ENCODE results near the gene TRAPPC2.

DNA sequence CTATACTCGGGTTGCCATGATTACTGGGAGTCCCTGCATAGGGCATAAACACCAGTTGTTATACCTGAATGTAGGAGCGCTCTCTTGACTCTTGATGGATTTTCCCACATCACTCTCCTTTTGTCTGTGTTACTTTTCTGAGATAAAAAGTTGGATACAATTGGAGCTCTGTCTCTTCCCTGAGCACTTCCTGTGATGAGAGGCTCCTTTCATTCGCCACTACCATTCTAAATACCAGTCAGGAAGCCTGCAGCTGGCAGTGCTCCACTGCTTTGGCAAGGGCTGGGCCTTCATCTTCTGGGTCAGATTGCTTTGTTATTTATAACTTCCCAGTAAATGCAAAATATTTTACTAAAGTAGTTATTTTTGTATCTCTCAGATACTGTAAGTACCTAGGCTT, 67.6 kb downstream of the TRAPPC2 start:
- TF ChIP-seq, protein P1, sequence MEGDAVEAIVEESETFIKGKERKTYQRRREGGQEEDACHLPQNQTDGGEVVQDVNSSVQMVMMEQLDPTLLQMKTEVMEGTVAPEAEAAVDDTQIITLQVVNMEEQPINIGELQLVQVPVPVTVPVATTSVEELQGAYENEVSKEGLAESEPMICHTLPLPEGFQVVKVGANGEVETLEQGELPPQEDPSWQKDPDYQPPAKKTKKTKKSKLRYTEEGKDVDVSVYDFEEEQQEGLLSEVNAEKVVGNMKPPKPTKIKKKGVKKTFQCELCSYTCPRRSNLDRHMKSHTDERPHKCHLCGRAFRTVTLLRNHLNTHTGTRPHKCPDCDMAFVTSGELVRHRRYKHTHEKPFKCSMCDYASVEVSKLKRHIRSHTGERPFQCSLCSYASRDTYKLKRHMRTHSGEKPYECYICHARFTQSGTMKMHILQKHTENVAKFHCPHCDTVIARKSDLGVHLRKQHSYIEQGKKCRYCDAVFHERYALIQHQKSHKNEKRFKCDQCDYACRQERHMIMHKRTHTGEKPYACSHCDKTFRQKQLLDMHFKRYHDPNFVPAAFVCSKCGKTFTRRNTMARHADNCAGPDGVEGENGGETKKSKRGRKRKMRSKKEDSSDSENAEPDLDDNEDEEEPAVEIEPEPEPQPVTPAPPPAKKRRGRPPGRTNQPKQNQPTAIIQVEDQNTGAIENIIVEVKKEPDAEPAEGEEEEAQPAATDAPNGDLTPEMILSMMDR (conservative IDR thresholded peaks at IDR 0.05 in 1 of 2, IDR thresholded peaks at IDR 0.05 in 1 of 2; ENCODE audit: extremely low read depth in 1 of 2, insufficient read depth in 1 of 2, low read depth in 1 of 2, low read length in 2 of 2): no peak
- no peak for TF ChIP-seq EZH2 (IDR thresholded peaks at IDR 0.05; ENCODE audit: borderline replicate concordance, low read length)
